A549 (cell line): ENCODE data around the gene RNF10. TPM values are rescaled to one million over a fixed set of nuclear protein-coding genes. Genes with fewer than 3 reads are reported as not detected.

Source experiments
- ATOH8 ChIP-seq: fragments of 250-450 bp; sonication (Bioruptor Pico); IDR thresholded peaks from 2 replicates; pipeline ENCODE4 v1.5.0; 2020; ENCODE audit warnings: low read depth, mild to moderate bottlenecking, moderate library complexity
- BCL3 ChIP-seq: fragments of >200 bp; sonication (Bioruptor Twin); formaldehyde crosslinking; IDR thresholded peaks from 3 replicates; pipeline ENCODE4 v1.6.1; 2016
- BHLHE40 ChIP-seq: IDR thresholded peaks from 2 replicates; pipeline ENCODE4 v1.6.1; 2012; ENCODE audit warnings: low read depth, low read length, inconsistent platforms
- CBX2 ChIP-seq: fragments of 200-600 bp; sonication (generic); IDR thresholded peaks from 2 replicates; pipeline ENCODE4 v1.6.1; 2016; ENCODE audit warnings: low read depth, mild to moderate bottlenecking, borderline replicate concordance
- CBX8 ChIP-seq: fragments of 200-600 bp; sonication (generic); IDR thresholded peaks from 2 replicates; pipeline ENCODE4 v1.6.1; 2016
- CHD2 ChIP-seq: fragments of 150-350 bp; IDR thresholded peaks from 2 replicates; pipeline ENCODE4 v1.6.1; 2014; ENCODE audit warnings: low read length; ENCODE audit not compliant: partially characterized antibody
- EHF ChIP-seq: fragments of 250-450 bp; sonication (Bioruptor Pico); IDR thresholded peaks from 2 replicates; pipeline ENCODE4 v1.5.0; 2020; ENCODE audit warnings: mild to moderate bottlenecking
- EHMT2 ChIP-seq: fragments of 200-600 bp; sonication (generic); IDR thresholded peaks from 2 replicates; pipeline ENCODE4 v1.6.1; 2016; ENCODE audit warnings: antibody characterized with exemption, low read depth, mild to moderate bottlenecking, moderate library complexity
- FOSB ChIP-seq: fragments of 250-450 bp; sonication (Bioruptor Pico); IDR thresholded peaks from 2 replicates; pipeline ENCODE4 v1.5.0; 2020; ENCODE audit warnings: mild to moderate bottlenecking, moderate library complexity
- FOSL2 ChIP-seq, 2 experiments: fragments of 450-650 bp in 1 of 2; fragments of >200 bp in 1 of 2; sonication (Bioruptor Twin) in 1 of 2; formaldehyde crosslinking; IDR thresholded peaks; 2 replicates each; pipeline versions ENCODE4 v1.5.0 to v1.6.1; 2016 to 2020; ENCODE audit warnings: mild to moderate bottlenecking in 1 of 2, moderate library complexity in 1 of 2
- FOXS1 ChIP-seq: fragments of 250-450 bp; sonication (Bioruptor Pico); IDR thresholded peaks from 2 replicates; pipeline ENCODE4 v1.5.0; 2020; ENCODE audit warnings: mild to moderate bottlenecking, moderate library complexity
- HDAC2 ChIP-seq: fragments of 200-600 bp; sonication (generic); IDR thresholded peaks from 2 replicates; pipeline ENCODE4 v1.6.1; 2016
- HEYL ChIP-seq: fragments of 250-450 bp; sonication (Bioruptor Pico); IDR thresholded peaks from 2 replicates; pipeline ENCODE4 v1.8.0; 2021; ENCODE audit warnings: mild to moderate bottlenecking, moderate library complexity
- HOXA7 ChIP-seq: fragments of 250-450 bp; sonication (Bioruptor Pico); IDR thresholded peaks from 2 replicates; pipeline ENCODE4 v1.5.0; 2020; ENCODE audit warnings: mild to moderate bottlenecking, moderate library complexity
- HOXB13 ChIP-seq: fragments of 250-450 bp; sonication (Bioruptor Pico); IDR thresholded peaks from 2 replicates; pipeline ENCODE4 v1.5.0; 2020; ENCODE audit warnings: low read depth, mild to moderate bottlenecking, moderate library complexity
- HOXB5 ChIP-seq: fragments of 250-450 bp; sonication (Bioruptor Pico); IDR thresholded peaks from 2 replicates; pipeline ENCODE4 v1.5.0; 2020; ENCODE audit warnings: mild to moderate bottlenecking, moderate library complexity
- JUNB ChIP-seq: fragments of >200 bp; sonication (Bioruptor Twin); formaldehyde crosslinking; IDR thresholded peaks from 2 replicates; pipeline ENCODE4 v1.6.1; 2016
- KDM1A ChIP-seq: fragments of 200-600 bp; sonication (generic); IDR thresholded peaks from 2 replicates; pipeline ENCODE4 v1.6.1; 2016; ENCODE audit warnings: low read depth, mild to moderate bottlenecking
- KDM5A ChIP-seq: fragments of 200-600 bp; sonication (generic); IDR thresholded peaks from 2 replicates; pipeline ENCODE4 v1.6.1; 2016; ENCODE audit warnings: antibody characterized with exemption, mild to moderate bottlenecking
- MAFK ChIP-seq: fragments of 450-650 bp; IDR thresholded peaks from 2 replicates; pipeline ENCODE4 v1.6.1; 2014; ENCODE audit not compliant: partially characterized antibody
- MAZ ChIP-seq: fragments of 150-350 bp; IDR thresholded peaks from 2 replicates; pipeline ENCODE4 v1.6.1; 2014; ENCODE audit warnings: antibody characterized with exemption, low read depth, low read length, borderline replicate concordance
- MYC ChIP-seq: IDR thresholded peaks from 2 replicates; pipeline ENCODE4 v1.6.1; 2012; ENCODE audit warnings: mild to moderate bottlenecking, inconsistent platforms, low read length, improper control_type of control experiment, borderline replicate concordance
- NFE2L2 ChIP-seq: fragments of 150-350 bp; conservative IDR thresholded peaks from 2 replicates; pipeline ENCODE4 v1.6.1; 2014; ENCODE audit warnings: low read length
- NPAS2 ChIP-seq: fragments of 250-450 bp; sonication (Bioruptor Pico); IDR thresholded peaks from 2 replicates; pipeline ENCODE4 v1.8.0; 2022; ENCODE audit warnings: mild to moderate bottlenecking, moderate library complexity, borderline replicate concordance
- PBX3 ChIP-seq: IDR thresholded peaks from 2 replicates; pipeline ENCODE4 v1.6.1; 2012
- PHF8 ChIP-seq: fragments of 200-600 bp; sonication (generic); IDR thresholded peaks from 2 replicates; pipeline ENCODE4 v1.6.1; 2016; ENCODE audit warnings: low read depth, mild to moderate bottlenecking, antibody characterized with exemption, moderate library complexity, borderline replicate concordance
- POLR2A ChIP-seq: IDR thresholded peaks from 2 replicates; pipeline ENCODE4 v1.6.1; 2012; ENCODE audit warnings: mild to moderate bottlenecking, low read length
- RAD21 ChIP-seq, 2 experiments: fragments of >200 bp in 1 of 2; sonication (Bioruptor Twin) in 1 of 2; formaldehyde crosslinking in 1 of 2; IDR thresholded peaks in 1 of 2; conservative IDR thresholded peaks in 1 of 2; 2 replicates in 1 of 2; 3 replicates in 1 of 2; pipeline ENCODE4 v1.6.1; 2012 to 2018; ENCODE audit warnings: inconsistent platforms in 1 of 2
- RARB ChIP-seq: fragments of 250-450 bp; sonication (Bioruptor Pico); IDR thresholded peaks from 2 replicates; pipeline ENCODE4 v1.8.0; 2021; ENCODE audit warnings: mild to moderate bottlenecking, moderate library complexity
- REST ChIP-seq: fragments of 200-600 bp; sonication (generic); IDR thresholded peaks from 2 replicates; pipeline ENCODE4 v1.6.1; 2016; ENCODE audit warnings: antibody characterized with exemption, mild to moderate bottlenecking, moderate library complexity
- RFX5 ChIP-seq: fragments of 450-650 bp; IDR thresholded peaks from 2 replicates; pipeline ENCODE4 v1.7.1; 2014; ENCODE audit warnings: antibody characterized with exemption, mild to moderate bottlenecking, moderate library complexity
- RNF2 ChIP-seq: fragments of 200-600 bp; sonication (generic); IDR thresholded peaks from 2 replicates; pipeline ENCODE4 v1.6.1; 2016; ENCODE audit warnings: low read depth, mild to moderate bottlenecking, antibody characterized with exemption, moderate library complexity, borderline replicate concordance
- SMC3 ChIP-seq: fragments of >200 bp; sonication (Bioruptor Twin); formaldehyde crosslinking; IDR thresholded peaks from 3 replicates; pipeline ENCODE4 v1.6.1; 2018; ENCODE audit warnings: inconsistent platforms
- ZC3H11A ChIP-seq: fragments of 450-650 bp; IDR thresholded peaks from 2 replicates; pipeline ENCODE4 v1.6.1; 2014; ENCODE audit warnings: antibody characterized with exemption, mild to moderate bottlenecking
- ZFP36 ChIP-seq: fragments of 450-650 bp; IDR thresholded peaks from 2 replicates; pipeline ENCODE4 v1.6.1; 2014; ENCODE audit warnings: borderline replicate concordance; ENCODE audit not compliant: partially characterized antibody
- polyA plus RNA-seq, 4 experiments: library from polyadenylated mRNA; depleted of rRNA in 3 of 4; stranded (reverse); fragments of >200 nt; fragmentation: RNase III in 1 of 4; extraction: RNeasy Plus Mini Kit Qiagen cat#74134 plus additional on column Dnase treatment in 1 of 4; gene quantifications; 2 replicates in 3 of 4; 3 replicates in 1 of 4; pipeline ENCODE4 v1.2.3, GENCODE V29; 2011 to 2017

The RNF10 gene
- polyA plus RNA-seq, 2 of the 4 experiments (the other 2 are of a cell fraction), result 87.0 to 118 TPM

- TF ChIP-seq KDM5A (no peak), ZFP36 (no peak), HEYL (no peak), SMC3 (0 out of 3 replicates have a peak, but pooled peaks have one; percentile 11), MAZ (no peak), CBX2 (no peak), REST (no peak), ZC3H11A (no peak), HOXB13 (CRISPR knock-in tag) (no peak), NPAS2 (CRISPR knock-in tag) (no peak), RNF2 (no peak), MAFK (no peak), ATOH8 (CRISPR knock-in tag) (no peak), FOSB (CRISPR knock-in tag) (no peak), POLR2A (peak; percentile 80), EHF (CRISPR knock-in tag) (no peak), FOXS1 (CRISPR knock-in tag) (no peak), PBX3 (no peak), JUNB (no peak), BCL3 (0 out of 3 replicates have a peak, but pooled peaks have one; percentile 27), PHF8 (no peak), CHD2 (no peak), FOSL2 (IDR thresholded peaks at IDR 0.05) (no peak), FOSL2 (CRISPR knock-in tag; IDR thresholded peaks at IDR 0.05) (peak; percentile 60; the same call in 1 of the 2 replicates), HOXA7 (CRISPR knock-in tag) (no peak), RAD21 (conservative IDR thresholded peaks at IDR 0.05 in 1 of 2, IDR thresholded peaks at IDR 0.05 in 1 of 2) (no peak; a peak in 1 of 5 replicates), KDM1A (peak; percentile 70; the same call in 1 of the 2 replicates), NFE2L2 (no peak), EHMT2 (no peak), CBX8 (no peak), RARB (CRISPR knock-in tag) (no peak), HDAC2 (no peak), HOXB5 (no peak), BHLHE40 (no peak), RFX5 (no peak), MYC (no peak)
Measured at GRCh38 chr12:120625557-120626419, 91.6 kb downstream of the RNF10 start (continued).
